SK-N-SH treated with all-trans-retinoic acid at 6 μM for 48 hours (cell line): ENCODE measurements around the gene NKX2-3.

ENCODE experiments used
- ATAC-seq: fragments of 200-7000 bp; cut with Tn5 transposase; 3 replicates; pipeline ENCODE4 v1.9.1; 2020; ENCODE audit warnings: mild to moderate bottlenecking, moderate library complexity
- ESRRG ChIP-seq: fragments of 250-450 bp; sonication (Bioruptor Pico); IDR thresholded peaks from 2 replicates; pipeline ENCODE4 v1.6.1; 2021; ENCODE audit warnings: mild to moderate bottlenecking
- ISL1 ChIP-seq: fragments of 250-450 bp; sonication (Bioruptor Pico); IDR thresholded peaks from 2 replicates; pipeline ENCODE4 v2.1.2; 2022; ENCODE audit warnings: mild to moderate bottlenecking, moderate library complexity
- ZC3H10 ChIP-seq: fragments of 250-450 bp; sonication (Bioruptor Pico); IDR thresholded peaks from 2 replicates; pipeline ENCODE4 v1.5.1; 2021; ENCODE audit warnings: mild to moderate bottlenecking, moderate library complexity
- ZFP3 ChIP-seq: fragments of 250-450 bp; sonication (Bioruptor Pico); IDR thresholded peaks from 2 replicates; pipeline ENCODE4 v1.5.0; 2020; ENCODE audit warnings: mild to moderate bottlenecking, moderate library complexity

The NKX2-3 gene

DNA sequence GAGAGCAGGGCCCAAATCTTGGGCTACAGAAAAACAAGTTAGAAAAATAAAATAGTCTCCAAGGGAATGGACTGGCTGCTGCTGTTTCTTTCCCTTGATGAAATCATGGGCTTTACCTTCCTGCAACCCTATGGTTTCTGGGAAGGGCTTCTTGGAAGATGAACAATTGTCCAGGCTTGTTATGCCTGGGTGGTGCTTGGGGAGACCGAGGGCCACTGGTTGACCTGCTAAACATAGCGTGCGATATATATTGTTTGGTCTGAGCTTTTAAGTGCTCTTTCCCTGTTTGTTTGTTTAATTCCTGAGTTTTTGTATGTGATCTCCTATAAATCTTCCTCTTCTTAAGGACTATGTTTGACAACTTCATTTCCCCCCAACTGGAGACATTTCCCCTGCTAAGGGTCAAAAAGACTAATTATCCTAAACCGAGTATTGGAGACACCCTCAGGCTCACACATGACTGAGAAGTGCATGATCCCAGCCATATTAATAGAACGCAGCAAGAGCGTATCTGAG, 49.6 kb downstream of the NKX2-3 start:
- ATAC-seq: no peak
- TF ChIP-seq ZFP3 (CRISPR knock-in tag): no peak
- TF ChIP-seq ESRRG (CRISPR knock-in tag): no peak
- TF ChIP-seq, all 23 proteins: peak for 0

DNA sequence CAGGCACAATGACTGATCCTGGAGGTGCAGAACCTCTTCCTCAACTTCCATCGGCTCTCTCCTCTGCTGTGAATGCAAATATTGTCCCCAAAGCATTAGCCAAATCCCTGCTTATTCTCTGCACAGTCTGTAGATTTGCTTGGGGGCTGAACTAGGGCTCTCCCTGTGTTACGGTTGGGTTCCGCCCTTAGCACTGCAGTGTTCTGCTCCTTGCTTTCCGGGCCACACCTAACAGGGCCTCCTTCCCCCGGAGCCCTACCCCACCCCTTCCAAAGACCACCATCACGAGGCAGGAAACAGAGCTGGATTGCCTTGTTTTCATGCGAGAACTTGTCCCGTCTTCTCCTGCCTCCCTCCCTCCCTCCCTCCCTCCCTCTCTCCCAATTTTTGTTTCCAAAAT, 50.9 kb downstream of the NKX2-3 start:
- no peak; the same call in 2 of the 3 replicates for ATAC-seq
- no peak for TF ChIP-seq ISL1
- no peak for TF ChIP-seq ZC3H10 (CRISPR knock-in tag)
- TF ChIP-seq, all 23 proteins: peak for 0
